Renal cortical epithelial cell (primary cell): ENCODE data around the gene RERE. TPM values are rescaled to one million over a fixed set of nuclear protein-coding genes. Genes with fewer than 3 reads are reported as not detected.

Source experiments
- DNase-seq: peaks from one replicate; pipeline ENCODE4 v3.0.0-alpha.2; 2011; ENCODE audit warnings: low read depth
- total RNA-seq: library from RNA; depleted of rRNA; stranded (reverse); fragments of >200 nt; gene quantifications from 2 replicates; pipeline ENCODE4 v1.2.3, GENCODE V29; 2014

RERE gene
- 8.2 and 57.8 TPM in 2 replicates for total RNA-seq

GRCh38 chr1:8817412-8818324, at the start of gene RERE:
RERE (minus strand) TSS chr1:8817640.
- peak; percentile 67 for DNase-seq

DNA sequence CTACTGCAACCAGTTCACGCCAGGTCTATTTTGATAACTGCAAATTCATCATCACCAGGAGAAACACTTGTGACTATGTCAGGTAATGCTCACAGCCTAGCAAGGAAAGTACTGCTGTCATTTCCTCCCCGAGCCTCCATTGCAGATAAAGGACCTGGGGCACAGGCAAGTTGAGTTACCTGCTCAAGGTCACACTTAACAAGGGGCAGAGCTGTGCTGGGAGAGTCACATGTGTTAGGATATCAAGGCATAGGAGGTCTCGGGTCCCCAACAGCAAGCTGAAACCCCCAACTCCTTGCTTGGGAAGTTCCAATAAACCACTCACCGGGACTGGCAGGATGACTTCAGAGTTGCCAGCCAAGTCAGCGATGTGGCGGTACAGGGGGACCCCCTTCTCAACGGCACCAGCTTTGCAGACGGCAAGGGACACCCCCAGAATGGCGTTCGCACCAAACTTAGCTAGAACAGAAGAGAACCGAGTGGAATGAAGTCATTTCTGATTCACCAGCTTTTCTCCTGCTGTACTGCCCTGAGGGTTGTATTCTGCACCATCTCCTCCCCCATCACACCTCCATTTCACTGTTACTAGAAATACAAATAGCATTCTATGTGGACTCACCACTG, 49.5 kb upstream of the RERE start:
- no peak for DNase-seq

DNA sequence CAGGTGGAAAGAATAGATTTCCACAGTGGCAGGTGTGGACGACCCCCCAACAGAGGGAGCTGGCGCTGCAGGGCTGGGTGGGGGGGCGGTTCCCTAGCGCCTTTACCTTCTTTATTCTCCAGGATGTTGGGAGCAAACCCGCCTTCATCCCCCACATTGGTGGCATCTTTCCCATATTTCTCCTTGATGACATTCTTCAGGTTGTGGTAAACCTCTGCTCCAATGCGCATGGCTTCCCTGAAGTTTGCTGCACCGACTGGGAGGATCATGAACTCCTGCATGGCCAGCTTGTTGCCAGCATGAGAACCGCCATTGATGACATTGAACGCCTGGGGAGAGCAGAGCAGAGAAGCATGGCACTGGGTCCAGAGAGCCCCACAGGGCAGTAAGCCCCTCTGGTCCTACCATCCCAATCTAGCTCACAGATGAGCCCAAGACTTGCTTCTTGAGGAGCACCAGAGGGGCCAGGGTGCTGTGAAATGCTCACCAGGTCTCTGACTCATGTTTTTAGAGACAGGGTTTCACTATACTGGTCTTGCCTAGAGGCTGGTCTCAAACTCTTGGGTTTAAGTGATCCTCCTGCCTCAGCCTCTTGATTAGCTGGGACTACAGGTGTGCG, 48.8 kb upstream of the RERE start:
- no peak for DNase-seq

GRCh38 chr1:8864713-8865344, 47.4 kb upstream of the RERE start:
- no peak for DNase-seq

GRCh38 chr1:8863794-8864233, 46.4 kb upstream of the RERE start:
- no peak for DNase-seq

- no peak for DNase-seq
These were observed 45.7 kb upstream of the RERE start for GRCh38 chr1:8863138-8863537.

DNA sequence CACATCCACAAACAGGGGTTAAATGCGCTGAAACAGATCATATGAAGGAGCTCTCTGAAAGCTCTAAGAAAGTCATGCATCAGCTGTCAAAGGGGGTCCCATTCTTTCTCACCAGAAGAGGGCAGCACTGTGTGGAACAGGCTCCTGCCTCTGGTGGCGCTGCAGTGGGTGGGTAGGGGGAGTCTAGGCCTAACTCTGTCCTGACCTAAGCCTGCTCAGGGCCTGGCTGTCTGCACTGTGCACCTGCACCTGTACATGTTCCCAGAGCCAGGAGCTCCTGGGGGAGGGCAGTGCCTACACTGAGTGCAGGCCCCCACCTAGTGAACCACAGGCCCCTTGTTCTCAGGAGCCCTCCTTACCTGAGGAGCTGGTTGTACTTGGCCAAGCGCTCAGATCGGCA, 45.1 kb upstream of the RERE start:
- no peak for DNase-seq

DNA sequence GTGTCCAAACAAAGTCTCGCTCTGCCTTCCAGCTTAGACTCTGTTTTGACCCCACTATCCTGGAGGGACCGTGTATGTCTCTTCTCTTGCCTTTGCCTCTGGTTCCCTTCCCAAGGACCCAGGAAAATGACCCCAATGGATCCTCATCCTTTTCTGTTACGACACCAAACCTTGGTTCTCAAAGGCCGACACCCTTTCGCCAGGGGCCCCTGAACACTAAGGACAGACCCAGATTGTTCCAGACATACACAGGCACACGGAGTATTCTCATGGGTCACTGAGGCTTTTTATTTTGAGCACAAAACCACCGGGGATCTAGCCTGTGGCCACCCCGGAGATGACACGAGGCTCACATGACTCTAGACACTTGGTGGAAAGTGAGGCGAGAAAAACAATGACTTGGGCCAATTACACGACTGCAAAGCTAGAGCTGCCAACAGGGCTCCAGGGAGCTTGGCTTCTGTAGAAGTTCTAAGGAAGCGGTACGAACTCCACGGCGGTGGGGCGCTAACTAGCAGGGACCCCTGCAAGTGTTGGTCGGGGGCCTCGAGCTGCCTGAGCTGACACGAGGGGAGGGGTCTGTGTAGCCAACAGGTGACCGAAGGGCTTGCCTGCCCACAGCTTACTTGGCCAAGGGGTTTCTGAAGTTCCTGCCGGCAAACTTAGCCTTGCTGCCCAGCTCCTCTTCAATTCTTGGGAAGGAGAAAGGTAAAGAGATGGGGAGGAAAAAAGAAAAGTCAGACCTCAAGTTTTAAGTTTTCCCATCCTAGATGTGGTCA, 43.5 kb upstream of the RERE start:
- DNase-seq, result no peak

DNA sequence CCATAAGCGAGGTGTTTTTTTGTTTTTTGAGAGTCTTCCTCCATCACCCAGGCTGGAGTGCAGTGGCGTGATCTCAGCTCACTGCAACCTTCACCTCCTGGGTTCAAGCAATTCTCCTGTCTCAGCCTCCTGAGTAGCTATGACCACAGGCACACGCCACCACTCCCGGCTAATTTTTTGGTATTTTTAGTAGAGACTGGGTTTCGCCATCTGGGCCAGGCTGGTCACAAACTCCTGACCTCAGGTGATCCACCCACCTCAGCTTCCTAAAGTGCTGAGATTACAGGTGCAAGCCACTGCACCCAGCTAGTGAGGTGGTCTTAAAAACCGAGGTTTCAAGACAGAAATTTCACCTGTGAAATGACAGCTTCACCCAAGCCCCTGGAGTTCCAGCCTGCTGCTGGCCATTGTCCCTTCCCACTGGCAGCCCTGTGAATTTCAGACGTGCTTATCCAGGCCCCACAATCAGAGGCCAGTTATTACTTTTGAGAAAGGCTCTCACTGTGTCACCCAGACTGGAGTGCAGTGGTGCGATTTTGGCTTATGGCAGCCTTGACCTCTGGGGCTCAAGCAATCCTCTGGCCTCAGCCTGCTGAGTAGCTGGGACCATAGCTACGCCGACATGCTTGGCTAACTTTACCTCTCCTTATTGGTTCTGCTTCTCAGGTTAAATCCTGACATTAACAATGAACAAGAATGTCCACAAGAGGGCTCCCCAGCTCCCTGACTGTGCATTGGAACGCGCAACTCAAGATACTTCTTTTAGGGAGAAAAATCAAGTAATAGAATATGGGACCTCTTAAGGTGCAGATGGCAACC, 41.7 kb upstream of the RERE start:
- peak; percentile 75 for DNase-seq

GRCh38 chr1:8858112-8858668, 40.8 kb upstream of the RERE start:
- DNase-seq, result peak; percentile 58

DNA sequence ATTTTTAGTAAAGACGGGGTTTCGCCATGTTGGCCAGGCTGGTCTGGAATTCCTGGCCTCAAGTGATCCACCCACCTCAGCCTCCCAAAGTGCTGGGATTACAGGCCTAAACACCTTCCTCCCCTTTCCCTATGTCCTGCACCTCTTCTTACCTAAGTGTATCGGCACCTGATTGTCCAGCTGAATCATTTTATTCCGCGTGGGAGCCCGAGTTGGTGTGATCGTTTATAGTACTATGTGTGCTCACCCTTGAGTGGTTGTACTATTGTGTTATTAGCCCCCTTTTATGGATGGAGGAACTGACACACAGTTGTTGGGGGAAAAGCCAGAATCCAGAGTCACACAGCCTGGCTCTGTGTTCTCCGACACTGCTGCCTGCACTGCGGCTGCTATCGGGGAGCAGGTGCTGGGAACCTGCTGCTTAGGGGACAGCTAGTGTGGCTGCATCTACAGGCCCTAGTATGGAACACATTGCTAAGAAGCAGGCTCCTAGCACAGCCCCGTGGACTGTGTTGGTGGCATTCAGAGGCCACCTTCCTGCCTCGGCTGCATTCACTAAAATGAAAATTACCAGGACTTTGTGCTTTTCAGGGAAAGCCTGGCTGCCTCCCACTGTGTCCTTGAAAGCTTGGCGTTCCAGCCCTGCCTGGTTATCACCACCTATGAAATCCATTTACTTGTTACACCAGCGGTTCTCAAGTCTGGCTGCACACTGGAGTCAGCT, 39.4 kb upstream of the RERE start:
- no peak for DNase-seq

DNA sequence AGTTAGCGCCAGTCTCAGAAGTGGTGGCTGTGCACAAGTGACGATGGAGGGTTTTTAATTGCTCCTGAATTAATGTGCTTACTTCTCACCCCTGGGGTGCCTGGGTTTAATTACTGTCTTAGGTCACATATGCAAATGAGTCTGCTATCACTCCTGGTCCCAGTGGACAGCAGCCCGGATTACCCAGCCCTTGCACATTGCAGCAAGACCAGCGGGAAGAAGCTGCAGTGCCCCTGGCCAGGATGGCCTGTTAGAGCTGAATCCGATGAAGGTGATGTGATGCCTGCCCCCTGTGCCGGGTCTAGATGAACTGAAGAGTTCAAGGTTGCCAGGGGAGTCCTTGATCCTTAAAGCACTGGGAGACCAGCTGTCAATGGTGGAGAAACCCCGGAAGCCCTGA, 36.8 kb upstream of the RERE start:
- DNase-seq, result no peak

GRCh38 chr1:8851060-8851459, 33.6 kb upstream of the RERE start:
- DNase-seq, result no peak

DNA sequence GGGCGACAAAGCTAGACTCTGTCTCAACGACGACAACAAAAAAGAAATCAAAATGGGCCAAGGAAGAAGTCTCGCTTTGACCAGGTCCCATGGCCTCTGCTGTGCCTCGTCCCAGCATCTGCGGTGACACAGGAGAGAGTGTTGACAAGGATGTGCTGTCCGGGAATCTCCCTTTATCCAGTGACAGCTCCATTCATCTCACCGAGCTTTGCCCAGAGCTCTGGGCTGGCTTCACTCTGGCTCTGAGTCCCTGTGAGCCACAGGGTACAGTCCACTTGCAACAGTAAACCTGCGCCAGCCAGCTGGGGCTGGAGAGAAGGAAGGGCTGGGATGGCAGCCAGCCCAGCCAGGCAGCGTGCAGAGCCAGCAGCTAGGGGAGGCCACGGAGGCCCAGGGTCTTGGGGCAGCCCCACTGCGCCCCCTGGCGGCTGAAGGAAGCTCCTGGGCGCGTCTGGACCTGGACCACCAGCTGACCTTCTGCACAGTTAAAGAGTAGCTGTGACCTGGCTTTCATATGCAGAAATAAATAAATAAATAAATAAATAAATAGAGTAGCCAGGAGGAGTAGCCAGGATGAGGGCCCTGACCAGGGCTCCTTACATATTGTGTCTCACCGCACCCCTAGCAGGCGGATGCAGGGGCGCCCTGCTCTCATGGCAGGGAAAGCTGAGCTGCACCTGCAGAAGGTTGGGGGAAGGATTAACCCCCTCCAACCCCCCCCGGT, 31.4 kb upstream of the RERE start:
- peak; percentile 88 for DNase-seq

GRCh38 chr1:8847990-8848389, 30.6 kb upstream of the RERE start:
- no peak for DNase-seq

DNA sequence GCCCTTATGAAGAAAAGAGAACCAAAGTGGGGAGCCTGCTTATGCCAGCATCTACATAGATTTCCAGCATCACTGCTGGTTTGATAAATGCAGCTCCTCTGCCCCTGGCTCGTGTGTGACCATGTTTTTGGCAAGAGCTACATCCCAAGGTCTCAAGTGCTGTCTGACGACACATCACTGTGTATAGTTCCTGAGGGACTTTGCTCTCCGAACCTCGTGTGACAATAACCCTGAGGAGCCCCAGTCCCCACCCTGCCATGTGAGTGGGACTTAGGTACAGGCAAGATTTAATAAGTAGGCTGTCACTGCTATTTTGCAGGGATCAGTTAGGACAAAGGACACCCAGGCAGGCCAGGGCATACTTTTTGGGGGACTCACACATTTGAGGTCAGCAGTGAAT, 28.8 kb upstream of the RERE start:
- DNase-seq, result no peak

DNA sequence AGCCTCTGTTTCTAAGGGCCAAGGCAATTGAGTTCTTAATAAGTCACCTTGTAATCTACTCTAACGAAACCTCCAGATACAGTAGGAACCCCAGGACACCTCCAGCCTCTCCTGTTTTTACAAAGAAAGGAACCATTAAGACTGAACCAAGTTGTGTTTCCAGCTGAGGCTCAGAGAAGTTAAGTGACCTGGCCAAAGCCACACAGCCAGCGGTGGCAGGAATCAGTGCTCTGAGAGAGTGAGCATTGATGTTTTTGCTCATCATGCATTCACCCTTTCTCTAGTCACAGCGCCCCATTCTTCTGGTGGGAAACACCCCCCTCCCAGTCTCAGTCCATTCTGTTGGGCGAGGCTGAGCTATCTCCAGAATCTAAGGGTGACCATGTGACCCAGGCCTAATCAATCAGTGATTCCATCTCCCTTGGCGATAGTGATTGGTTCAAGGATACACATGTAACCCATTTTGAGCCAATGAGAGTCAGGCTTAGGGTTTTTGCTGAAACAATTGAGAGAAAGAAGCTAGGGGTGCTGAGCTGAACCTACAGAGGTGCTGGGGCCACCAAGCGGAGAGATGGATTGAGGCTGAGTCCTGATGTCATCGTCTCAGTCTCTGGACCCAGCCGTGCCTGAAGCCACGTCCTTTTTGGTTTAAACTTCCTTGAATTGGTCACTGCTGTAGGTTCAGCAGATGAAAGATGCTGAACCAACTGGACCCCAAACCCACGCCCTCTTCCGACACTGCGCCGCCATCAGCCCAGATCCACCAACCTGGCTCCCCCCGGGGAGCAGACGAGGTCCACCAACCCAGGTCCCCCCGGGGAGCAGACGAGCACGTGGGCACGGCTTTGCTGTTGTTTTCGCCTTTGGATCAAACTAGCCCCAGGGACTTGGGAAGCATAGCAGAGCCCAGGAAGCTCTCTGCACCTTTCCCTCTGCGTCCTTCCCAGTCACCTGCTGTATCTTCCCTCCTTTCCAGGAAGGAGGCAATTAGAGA, 28.0 kb upstream of the RERE start:
- DNase-seq, result no peak
